NCI-H1105 (cell line): ENCODE measurements around the gene OPN1MW.
"Not testable (repeated sequence)": the region's sequence is repeated elsewhere in the genome, so short reads cannot be mapped to it uniquely, and the experiment has no call there.

Experiments
- DNase-seq: peaks from one replicate; lab custom pipeline; 2025; lab: John Stamatoyannopoulos, UW

The OPN1MW gene

GRCh38 chrX:154211057-154211456 is 28.7 kb downstream of the OPN1MW start:
- not testable (repeated sequence) for DNase-seq

GRCh38 chrX:154211499-154211898 is 29.1 kb downstream of the OPN1MW start:
- DNase-seq = not testable (repeated sequence)

GRCh38 chrX:154219456-154219855 is 37.1 kb downstream of the OPN1MW start, which contains the start of gene OPN1MW2:
OPN1MW2 (plus strand) TSS chrX:154219756; CDS start chrX:154219816, 60 bp downstream.
- DNase-seq = not testable (repeated sequence)

DNA sequence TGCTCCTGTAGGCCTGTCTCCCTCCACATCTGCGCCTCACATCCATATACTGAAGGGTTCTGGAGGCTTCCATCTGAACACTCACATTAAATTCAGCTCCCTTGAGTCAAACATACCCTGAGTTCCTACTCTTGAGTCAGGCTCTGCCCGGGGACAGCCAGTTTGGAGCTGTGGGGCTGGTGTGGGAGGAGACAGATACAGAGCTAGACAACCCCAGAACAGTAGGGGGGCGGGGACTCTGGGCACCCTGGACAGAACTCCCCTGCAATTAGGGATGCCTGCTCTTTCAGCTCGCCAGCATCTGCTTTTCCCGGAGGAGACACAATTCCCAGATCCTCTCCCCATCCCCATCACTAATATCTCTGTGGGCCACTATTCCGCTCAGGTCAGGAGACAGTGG is 42.9 kb downstream of the OPN1MW start:
- DNase-seq = not testable (repeated sequence)

DNA sequence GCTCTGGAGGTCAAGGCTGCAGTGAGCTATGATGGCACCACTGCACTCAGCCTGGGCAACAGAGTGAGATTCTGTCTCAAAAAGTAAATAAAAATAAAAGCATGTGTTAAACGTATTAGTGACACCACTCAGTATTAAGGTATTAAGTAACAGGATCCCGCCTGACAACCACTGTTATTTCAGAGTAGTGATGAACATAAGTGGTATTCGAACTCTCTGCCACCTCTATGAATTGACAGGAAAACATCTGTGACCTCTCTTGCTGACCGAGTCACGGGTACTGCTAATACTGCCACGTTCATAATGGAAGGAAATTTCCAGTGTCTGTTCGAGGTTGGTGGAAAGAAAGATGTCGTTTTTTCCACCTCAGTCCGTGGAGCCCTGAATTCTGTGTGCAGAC is 44.3 kb downstream of the OPN1MW start:
- DNase-seq = not testable (repeated sequence)

DNA sequence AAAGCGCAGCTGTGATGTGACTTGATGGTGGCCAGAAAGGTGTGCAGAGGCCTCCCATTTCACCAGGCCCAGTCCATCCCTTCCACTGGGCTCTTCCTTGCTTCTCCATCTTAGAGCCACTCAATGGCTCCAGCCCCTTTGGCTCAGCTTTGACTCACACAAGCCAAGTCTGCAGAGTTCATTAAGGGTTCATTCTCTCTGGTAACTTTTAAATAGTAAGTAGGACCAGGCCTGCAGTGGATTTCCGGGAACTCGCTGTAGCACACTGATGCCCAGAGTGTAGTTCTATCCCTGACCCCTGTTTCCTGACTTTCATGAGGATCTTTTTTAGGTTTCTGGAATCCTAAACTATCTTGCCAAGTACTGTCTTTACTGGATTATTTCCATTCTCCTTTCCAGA is 49.0 kb downstream of the OPN1MW start:
- DNase-seq = not testable (repeated sequence)

DNA sequence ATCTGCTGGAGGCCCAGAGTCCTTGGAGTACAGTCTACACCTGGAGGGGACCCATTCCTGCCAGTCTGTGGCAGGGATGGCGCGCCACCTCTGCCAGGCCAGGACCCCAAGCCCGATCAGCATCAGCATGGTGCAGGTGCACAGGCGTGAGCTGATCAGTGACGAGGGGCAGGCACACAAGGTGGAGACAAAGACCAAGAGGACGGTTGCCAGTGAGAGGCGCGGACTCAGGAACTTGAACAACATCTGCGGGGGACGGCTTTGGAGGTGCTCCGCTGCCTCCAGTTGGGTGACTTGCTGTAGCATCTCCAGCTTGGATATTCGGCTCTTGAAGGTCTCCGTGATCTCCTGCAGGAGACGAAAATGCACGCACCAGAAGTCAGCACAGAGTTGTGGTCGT is 51.2 kb downstream of the OPN1MW start:
- DNase-seq = not testable (repeated sequence)

- not testable (repeated sequence) for DNase-seq
Observed at GRCh38 chrX:154238939-154239559, 56.7 kb downstream of the OPN1MW start.

GRCh38 chrX:154239982-154240503 is 57.6 kb downstream of the OPN1MW start:
- not testable (repeated sequence) for DNase-seq
